Measurements from ENCODE around the gene PRR22. TPM values are rescaled to one million over a fixed set of nuclear protein-coding genes. Genes with fewer than 3 reads are reported as not detected.

PRR22 gene
- total RNA-seq, 4 donors from 2014 or later, result 0.19 to 1.2 (median 1.0) TPM

DNA sequence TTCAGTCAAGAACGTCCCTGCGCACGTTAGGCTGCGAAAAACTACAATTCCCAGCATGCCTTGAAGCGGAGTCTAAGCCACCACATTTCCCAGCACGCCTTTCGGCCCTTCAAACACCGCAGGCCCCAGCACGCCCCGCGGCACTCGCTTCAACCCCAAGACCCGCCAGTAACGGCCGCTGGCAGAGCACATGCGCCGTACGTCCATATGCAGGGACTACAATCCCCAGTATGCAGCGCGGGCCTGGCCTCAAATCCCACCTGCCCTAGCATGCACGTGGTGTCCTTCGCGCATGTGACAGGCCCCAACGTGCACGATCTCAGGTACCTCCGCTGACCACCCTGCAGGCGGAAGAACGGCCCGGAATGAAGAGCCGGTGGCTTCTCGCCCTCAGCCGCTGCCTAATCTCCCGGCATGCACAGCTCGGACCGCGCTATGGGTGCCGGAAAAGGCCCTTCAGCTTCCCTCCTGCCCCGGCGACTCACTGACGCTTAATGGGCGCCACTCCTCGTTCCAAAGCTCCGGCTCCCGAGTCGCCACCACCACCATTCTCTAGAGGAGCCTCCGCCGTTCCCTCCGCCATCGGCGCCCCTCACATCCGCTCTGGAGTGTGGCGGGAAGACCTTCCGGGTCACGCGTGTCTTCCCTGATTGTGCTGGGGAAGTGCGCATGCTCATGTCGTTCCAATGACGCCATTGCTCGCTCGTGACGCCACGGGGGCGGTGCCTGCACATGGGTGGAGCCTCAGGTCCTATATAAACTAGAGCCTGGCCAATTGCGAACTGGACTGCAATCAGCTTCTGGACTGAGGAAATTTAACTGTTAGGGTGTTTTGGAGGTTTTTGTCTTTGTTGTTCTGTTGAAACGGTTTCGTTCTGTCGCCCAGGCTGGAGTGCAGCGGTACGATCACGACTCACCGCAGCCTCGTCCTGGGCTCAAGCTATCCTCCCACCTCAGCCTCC is 6.3 kb upstream of the PRR22 start, which contains the start of gene DUS3L:
Gene DUS3L (minus strand): TSS at position 605 of the 962 bp plus-strand sequence. CDS start 22 bp downstream, at position 583.
- WGBS, result 22% methylated on average over 34 of the region's 72 CpGs
- peak within 1 kb of the TSS; percentile 97 to 99 (median 98) for H3K27ac ChIP-seq (replicated peaks in 1 of 4)
- peak within 1 kb of the TSS; percentile 79 to 96 (median 90) for H3K4me3 ChIP-seq
- H3K36me3 ChIP-seq, result peaks cover 42 to 43% (median 43%) of the 10 kb centered on the region in 4 donors
- DNase-seq (ENCODE audit: extremely low spot score), result peak; percentile 99
- intact Hi-C loops (cut with DNase I), result no loop called here
- no peaks in the 10 kb centered on the region for H3K9me3 ChIP-seq
- peak; percentile 59 for TF ChIP-seq EP300 (IDR thresholded peaks at IDR 0.05)
- no peak for TF ChIP-seq CTCF (IDR thresholded peaks at IDR 0.05)
- TF ChIP-seq POLR2A (IDR thresholded peaks at IDR 0.05; ENCODE audit: low read depth), result peak; percentile 45
- TF ChIP-seq POLR2AphosphoS5 (IDR thresholded peaks at IDR 0.05), result peak; percentile 93 to 96
- H3K27me3 ChIP-seq, result no peaks in the 10 kb centered on the region
- H3K4me1 ChIP-seq, result peaks cover 7 to 12% (median 9%) of the 10 kb centered on the region in 4 donors

DNA sequence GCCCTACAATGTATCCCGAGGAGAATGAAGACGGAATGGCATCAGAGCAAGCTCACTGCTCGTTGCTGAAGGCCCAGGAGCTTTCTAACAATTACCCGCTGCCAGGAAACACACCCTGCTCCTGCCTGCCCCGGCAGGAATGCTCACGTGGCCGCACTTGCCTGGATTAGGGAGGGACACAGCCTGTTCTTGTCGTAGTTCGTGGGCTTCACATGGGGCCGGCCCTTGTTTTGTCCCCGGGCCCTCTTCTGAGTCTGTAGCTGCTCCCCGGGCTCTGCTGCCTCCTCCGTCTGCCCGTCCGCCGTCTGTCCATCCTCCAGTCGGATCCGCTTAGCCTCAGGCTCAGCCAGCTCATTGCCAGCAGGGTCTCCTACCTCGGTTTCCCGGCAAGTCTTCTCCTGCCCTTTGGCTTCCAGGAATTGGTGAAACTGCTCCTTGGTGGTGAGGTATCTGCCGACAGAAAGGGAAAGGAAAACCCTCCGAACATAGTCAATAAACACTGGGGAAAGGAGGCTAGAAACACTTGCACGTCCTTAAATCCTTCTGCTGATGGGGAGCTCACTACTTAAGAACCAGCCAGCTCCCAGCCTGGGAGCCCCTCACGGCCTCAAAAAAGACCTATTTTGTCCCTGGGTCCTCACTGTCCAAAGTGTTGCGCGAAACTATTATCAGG is 5.5 kb upstream of the PRR22 start:
- intact Hi-C loops (cut with DNase I), result no loop called here
- no peaks in the 10 kb centered on the region for H3K9me3 ChIP-seq
- H3K4me3 ChIP-seq, result peak overlapping the region; percentile 79 to 96 (median 90)
- DNase-seq (ENCODE audit: extremely low spot score), result no peak
- 82% methylated on average over 24 of the region's 26 CpGs for WGBS
- peaks cover 7 to 12% (median 9%) of the 10 kb centered on the region in 4 donors for H3K4me1 ChIP-seq
- TF ChIP-seq EP300 (IDR thresholded peaks at IDR 0.05), result no peak
- no peak for TF ChIP-seq POLR2A (IDR thresholded peaks at IDR 0.05; ENCODE audit: low read depth)
- TF ChIP-seq CTCF (IDR thresholded peaks at IDR 0.05), result no peak
- no peak for TF ChIP-seq POLR2AphosphoS5 (IDR thresholded peaks at IDR 0.05)
- peak overlapping the region; percentile 97 to 99 (median 98) for H3K27ac ChIP-seq (replicated peaks in 1 of 4)
- peaks cover 50 to 51% (median 51%) of the 10 kb centered on the region in 4 donors for H3K36me3 ChIP-seq
- H3K27me3 ChIP-seq, result no peaks in the 10 kb centered on the region

DNA sequence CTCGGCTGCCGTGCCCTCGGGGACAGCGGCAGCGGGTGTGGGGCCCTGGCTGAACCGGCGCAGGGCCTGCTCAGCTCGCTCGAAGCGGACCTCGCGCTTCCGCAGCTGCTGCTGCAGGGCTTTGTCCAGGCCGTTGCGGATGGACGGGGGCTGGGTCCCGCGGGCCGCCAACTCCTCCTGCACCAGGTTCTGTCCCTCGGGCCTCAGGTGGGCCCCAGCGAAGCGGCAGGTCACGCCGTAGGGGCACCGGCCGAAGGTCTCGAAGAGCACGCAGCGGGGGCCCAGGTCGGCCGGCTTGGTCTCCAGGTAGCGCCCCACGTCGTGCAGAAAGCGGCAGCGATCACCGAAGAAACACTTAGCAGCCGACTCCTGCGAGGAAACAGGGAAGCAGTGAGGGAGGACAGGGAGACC is 4.8 kb upstream of the PRR22 start:
- DNase-seq (ENCODE audit: extremely low spot score), result no peak
- no peak for TF ChIP-seq POLR2A (IDR thresholded peaks at IDR 0.05; ENCODE audit: low read depth)
- no peak for TF ChIP-seq CTCF (IDR thresholded peaks at IDR 0.05)
- no peak for TF ChIP-seq POLR2AphosphoS5 (IDR thresholded peaks at IDR 0.05)
- no peak for TF ChIP-seq EP300 (IDR thresholded peaks at IDR 0.05)
- Histone ChIP-seq H3K27ac (replicated peaks in 1 of 4) (no peak overlapping the region), H3K4me1 (peaks cover 7 to 12% (median 9%) of the 10 kb centered on the region in 4 donors), H3K9me3 (no peaks in the 10 kb centered on the region), H3K36me3 (peaks cover 57 to 58% (median 57%) of the 10 kb centered on the region in 4 donors), H3K4me3 (no peak overlapping the region), H3K27me3 (no peaks in the 10 kb centered on the region)
- intact Hi-C loops (cut with DNase I), result no loop called here
- 94% methylated on average over 29 of the region's 39 CpGs for WGBS

- intact Hi-C loops (cut with DNase I), result no loop called here
- no peak overlapping the region for H3K27ac ChIP-seq (replicated peaks in 1 of 4)
- WGBS, result 96% methylated on average over 5 of the region's 5 CpGs
- peaks cover 7 to 12% (median 9%) of the 10 kb centered on the region in 4 donors for H3K4me1 ChIP-seq
- TF ChIP-seq POLR2AphosphoS5 (IDR thresholded peaks at IDR 0.05), result no peak
- no peak for TF ChIP-seq POLR2A (IDR thresholded peaks at IDR 0.05; ENCODE audit: low read depth)
- no peak for TF ChIP-seq EP300 (IDR thresholded peaks at IDR 0.05)
- no peak for TF ChIP-seq CTCF (IDR thresholded peaks at IDR 0.05)
- no peak overlapping the region for H3K4me3 ChIP-seq
- no peak for DNase-seq (ENCODE audit: extremely low spot score)
- no peaks in the 10 kb centered on the region for H3K27me3 ChIP-seq
- no peaks in the 10 kb centered on the region for H3K9me3 ChIP-seq
- H3K36me3 ChIP-seq, result peaks cover 59 to 67% (median 65%) of the 10 kb centered on the region in 4 donors
These were observed 3.9 kb upstream of the PRR22 start for GRCh38 chr19:5788422-5788821.

Measured in esophagus muscularis mucosa (tissue), 4 donors.